ENCODE measurements around the gene BBS9.

Gene BBS9

GRCh38 chr7:33243319-33243881 lies 114.0 kb downstream of the BBS9 start:
- TF ChIP-seq, protein P1, sequence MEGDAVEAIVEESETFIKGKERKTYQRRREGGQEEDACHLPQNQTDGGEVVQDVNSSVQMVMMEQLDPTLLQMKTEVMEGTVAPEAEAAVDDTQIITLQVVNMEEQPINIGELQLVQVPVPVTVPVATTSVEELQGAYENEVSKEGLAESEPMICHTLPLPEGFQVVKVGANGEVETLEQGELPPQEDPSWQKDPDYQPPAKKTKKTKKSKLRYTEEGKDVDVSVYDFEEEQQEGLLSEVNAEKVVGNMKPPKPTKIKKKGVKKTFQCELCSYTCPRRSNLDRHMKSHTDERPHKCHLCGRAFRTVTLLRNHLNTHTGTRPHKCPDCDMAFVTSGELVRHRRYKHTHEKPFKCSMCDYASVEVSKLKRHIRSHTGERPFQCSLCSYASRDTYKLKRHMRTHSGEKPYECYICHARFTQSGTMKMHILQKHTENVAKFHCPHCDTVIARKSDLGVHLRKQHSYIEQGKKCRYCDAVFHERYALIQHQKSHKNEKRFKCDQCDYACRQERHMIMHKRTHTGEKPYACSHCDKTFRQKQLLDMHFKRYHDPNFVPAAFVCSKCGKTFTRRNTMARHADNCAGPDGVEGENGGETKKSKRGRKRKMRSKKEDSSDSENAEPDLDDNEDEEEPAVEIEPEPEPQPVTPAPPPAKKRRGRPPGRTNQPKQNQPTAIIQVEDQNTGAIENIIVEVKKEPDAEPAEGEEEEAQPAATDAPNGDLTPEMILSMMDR (IDR thresholded peaks at IDR 0.05; ENCODE audit: control insufficient read depth, insufficient read depth, low read depth, low read length, missing control alignments), result peak; percentile 59
- DNase-seq (ENCODE audit: low read depth), result peak; percentile 37
- H3K4me3 ChIP-seq (ENCODE audit: control insufficient read depth, low read depth, low read length), result no peak overlapping the region

DNA sequence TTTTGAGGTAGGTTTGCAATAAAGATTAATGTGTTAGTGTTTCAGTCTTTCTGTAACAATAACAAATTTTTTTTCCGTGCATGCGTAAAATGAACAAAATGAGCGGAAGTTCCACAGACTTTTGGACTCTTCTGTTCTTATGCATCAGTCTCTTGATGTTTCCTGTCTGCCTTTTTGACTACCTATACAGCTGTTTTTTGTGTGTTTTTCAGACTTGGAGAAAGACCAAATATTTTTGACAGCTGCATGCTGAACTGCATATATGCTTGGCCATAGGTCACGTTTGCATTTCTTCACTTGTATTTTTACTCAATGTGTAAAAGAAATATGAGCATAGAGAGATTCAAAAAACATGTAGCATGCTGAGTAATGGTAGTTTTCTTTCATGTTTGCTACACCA lies 119.3 kb downstream of the BBS9 start:
- TF ChIP-seq, protein P1 (IDR thresholded peaks at IDR 0.05; ENCODE audit: control insufficient read depth, insufficient read depth, low read depth, low read length, missing control alignments), result no peak
- no peak overlapping the region for H3K4me3 ChIP-seq (ENCODE audit: control insufficient read depth, low read depth, low read length)
- DNase-seq (ENCODE audit: low read depth), result no peak

GRCh38 chr7:33250421-33250871 lies 121.1 kb downstream of the BBS9 start:
- DNase-seq (ENCODE audit: low read depth), result peak; percentile 80
- H3K4me3 ChIP-seq (ENCODE audit: control insufficient read depth, low read depth, low read length), result no peak overlapping the region
- TF ChIP-seq, protein P1 (IDR thresholded peaks at IDR 0.05; ENCODE audit: control insufficient read depth, insufficient read depth, low read depth, low read length, missing control alignments), result no peak

- TF ChIP-seq, protein P1 (IDR thresholded peaks at IDR 0.05; ENCODE audit: control insufficient read depth, insufficient read depth, low read depth, low read length, missing control alignments), result no peak
- no peak overlapping the region for H3K4me3 ChIP-seq (ENCODE audit: control insufficient read depth, low read depth, low read length)
- no peak for DNase-seq (ENCODE audit: low read depth)
These were observed 121.9 kb downstream of the BBS9 start for GRCh38 chr7:33251301-33251700.

DNA sequence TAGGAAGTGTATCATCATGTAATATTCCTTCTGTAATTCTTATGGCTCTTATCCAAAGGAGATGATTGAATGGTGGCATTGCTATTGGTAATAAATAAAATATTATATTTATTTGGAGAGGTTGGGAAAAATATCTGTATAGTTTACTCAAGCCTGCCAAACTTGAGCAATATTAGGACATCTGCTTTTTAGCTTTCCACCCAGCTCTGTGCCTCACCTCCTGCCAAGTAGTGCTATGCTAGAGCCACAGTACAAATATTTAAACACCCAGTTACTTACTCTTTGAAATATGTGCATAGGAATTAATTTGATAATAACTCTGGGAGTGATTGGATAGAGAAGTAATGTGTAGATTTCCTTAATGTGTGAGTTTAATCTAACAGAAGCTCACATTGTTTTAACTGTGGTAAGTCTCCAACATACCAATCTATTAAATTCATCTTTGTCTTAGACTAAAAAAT lies 129.2 kb downstream of the BBS9 start:
- no peak overlapping the region for H3K4me3 ChIP-seq (ENCODE audit: control insufficient read depth, low read depth, low read length)
- TF ChIP-seq, protein P1 (IDR thresholded peaks at IDR 0.05; ENCODE audit: control insufficient read depth, insufficient read depth, low read depth, low read length, missing control alignments), result no peak
- no peak for DNase-seq (ENCODE audit: low read depth)

DNA sequence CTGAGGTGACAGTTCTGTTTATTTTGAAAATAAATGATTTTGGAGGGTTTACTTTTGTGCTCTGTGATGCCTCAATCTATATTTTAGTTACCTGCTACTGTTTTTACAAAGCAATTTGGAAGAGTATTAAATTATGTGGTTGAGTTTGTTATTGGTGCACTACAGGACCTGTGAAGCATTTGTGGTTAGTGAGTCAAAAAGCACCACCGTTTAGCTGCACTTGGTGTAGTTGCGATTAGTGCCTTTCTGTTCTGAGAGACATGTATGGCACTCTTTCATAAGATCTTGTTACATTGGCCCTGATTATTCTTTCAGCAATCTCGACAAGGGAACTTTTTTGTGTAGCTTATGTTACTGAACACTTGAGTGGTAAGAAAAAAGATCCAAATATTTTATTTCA lies 132.2 kb downstream of the BBS9 start:
- TF ChIP-seq, protein P1 (IDR thresholded peaks at IDR 0.05; ENCODE audit: control insufficient read depth, insufficient read depth, low read depth, low read length, missing control alignments), result no peak
- no peak for DNase-seq (ENCODE audit: low read depth)
- no peak overlapping the region for H3K4me3 ChIP-seq (ENCODE audit: control insufficient read depth, low read depth, low read length)
